Peyer's patch (tissue), 4 donors: Measurements from ENCODE around the gene KCNAB1.

ENCODE experiments used
- POLR2A ChIP-seq, 2 donors: fragments of 450-650 bp; IDR thresholded peaks; one replicate each; pipeline ENCODE4 v1.5.1; 2017; ENCODE audit warnings: antibody characterized with exemption in 2 of 2, mild to moderate bottlenecking in 2 of 2, moderate library complexity in 2 of 2
- TF ChIP-seq, protein P1 (sequence below), 6 experiments: fragments of 450-650 bp in 4 of 6; fragments of 200-600 bp in 2 of 6; sonication (generic) in 1 of 6; IDR thresholded peaks; one replicate each; pipeline ENCODE4 v1.5.1; 2017 to 2019; ENCODE audit warnings: antibody characterized with exemption in 6 of 6, mild to moderate bottlenecking in 3 of 6, moderate library complexity in 1 of 6

GRCh38 chr3:156460206-156460611 is 339.8 kb downstream of the KCNAB1 start:
- no peak for TF ChIP-seq POLR2A (IDR thresholded peaks at IDR 0.05)
- TF ChIP-seq, protein P1, sequence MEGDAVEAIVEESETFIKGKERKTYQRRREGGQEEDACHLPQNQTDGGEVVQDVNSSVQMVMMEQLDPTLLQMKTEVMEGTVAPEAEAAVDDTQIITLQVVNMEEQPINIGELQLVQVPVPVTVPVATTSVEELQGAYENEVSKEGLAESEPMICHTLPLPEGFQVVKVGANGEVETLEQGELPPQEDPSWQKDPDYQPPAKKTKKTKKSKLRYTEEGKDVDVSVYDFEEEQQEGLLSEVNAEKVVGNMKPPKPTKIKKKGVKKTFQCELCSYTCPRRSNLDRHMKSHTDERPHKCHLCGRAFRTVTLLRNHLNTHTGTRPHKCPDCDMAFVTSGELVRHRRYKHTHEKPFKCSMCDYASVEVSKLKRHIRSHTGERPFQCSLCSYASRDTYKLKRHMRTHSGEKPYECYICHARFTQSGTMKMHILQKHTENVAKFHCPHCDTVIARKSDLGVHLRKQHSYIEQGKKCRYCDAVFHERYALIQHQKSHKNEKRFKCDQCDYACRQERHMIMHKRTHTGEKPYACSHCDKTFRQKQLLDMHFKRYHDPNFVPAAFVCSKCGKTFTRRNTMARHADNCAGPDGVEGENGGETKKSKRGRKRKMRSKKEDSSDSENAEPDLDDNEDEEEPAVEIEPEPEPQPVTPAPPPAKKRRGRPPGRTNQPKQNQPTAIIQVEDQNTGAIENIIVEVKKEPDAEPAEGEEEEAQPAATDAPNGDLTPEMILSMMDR (IDR thresholded peaks at IDR 0.05): no peak
